Measurements from ENCODE around the gene SYT7. TPM values are rescaled to one million over a fixed set of nuclear protein-coding genes. Genes with fewer than 3 reads are reported as not detected.

SYT7 gene
- polyA plus RNA-seq, 1 experiment: 0.04 TPM

GRCh38 chr11:61507962-61508861 is 72.7 kb downstream of the SYT7 start, which contains the start of gene LRRC10B:
TSS of gene LRRC10B (plus strand) at chr11:61508749. CDS start at chr11:61508999, 250 bp downstream.
- H3K27me3 ChIP-seq (ENCODE audit: control insufficient read depth, insufficient read depth, low read length): peaks cover 39% of the 10 kb centered on the region
- ChIA-PET POLR2A (no interaction called here), CTCF (interaction anchor here (0.6 to 3.4 kb wide), 13 partner anchors 8 to 131 kb away, joined by 3 to 31 read pairs (median 3); no protein-coding TSS in a partner anchor)
- H3K36me3 ChIP-seq (ENCODE audit: control insufficient read depth, insufficient read depth, low read length): no peaks in the 10 kb centered on the region
- peak within 1 kb of the TSS; percentile 24 for H3K4me3 ChIP-seq (ENCODE audit: low read depth, low read length)
- no peak for TF ChIP-seq CTCF (IDR thresholded peaks at IDR 0.05; ENCODE audit: insufficient read depth, low read depth, low read length)
- no peak for DNase-seq (ENCODE audit: low read depth)

- ChIA-PET POLR2A (no interaction called here), CTCF (interaction anchor here (0.8 to 3.4 kb wide), 4 partner anchors 10 to 61 kb away, joined by 3 to 31 read pairs (median 6); no protein-coding TSS in a partner anchor)
- no peak for TF ChIP-seq CTCF (IDR thresholded peaks at IDR 0.05; ENCODE audit: insufficient read depth, low read depth, low read length)
- Histone ChIP-seq H3K4me3 (ENCODE audit: low read depth, low read length) (no peak overlapping the region), H3K36me3 (ENCODE audit: control insufficient read depth, insufficient read depth, low read length) (no peaks in the 10 kb centered on the region), H3K27me3 (ENCODE audit: control insufficient read depth, insufficient read depth, low read length) (peaks cover 33% of the 10 kb centered on the region)
- DNase-seq (ENCODE audit: low read depth): no peak
These were observed 73.7 kb downstream of the SYT7 start for GRCh38 chr11:61507012-61507768.

GRCh38 chr11:61505640-61506155 is 75.2 kb downstream of the SYT7 start:
- no peak for TF ChIP-seq CTCF (IDR thresholded peaks at IDR 0.05; ENCODE audit: insufficient read depth, low read depth, low read length)
- no peak for DNase-seq (ENCODE audit: low read depth)
- ChIA-PET CTCF (interaction anchor here (0.7 to 3.4 kb wide), 3 partner anchors 11 to 29 kb away, joined by 4 to 31 read pairs (median 5); no protein-coding TSS in a partner anchor), POLR2A (no interaction called here)
- H3K4me3 ChIP-seq (ENCODE audit: low read depth, low read length): no peak overlapping the region
- H3K27me3 ChIP-seq (ENCODE audit: control insufficient read depth, insufficient read depth, low read length): peaks cover 31% of the 10 kb centered on the region
- H3K36me3 ChIP-seq (ENCODE audit: control insufficient read depth, insufficient read depth, low read length): no peaks in the 10 kb centered on the region

- peaks cover 26% of the 10 kb centered on the region for H3K27me3 ChIP-seq (ENCODE audit: control insufficient read depth, insufficient read depth, low read length)
- CTCF ChIA-PET: interaction anchor here (1.2 to 3.4 kb wide), 2 partner anchors 12 to 28 kb away, joined by 5 to 31 read pairs; no protein-coding TSS in a partner anchor
- H3K36me3 ChIP-seq (ENCODE audit: control insufficient read depth, insufficient read depth, low read length): no peaks in the 10 kb centered on the region
- TF ChIP-seq CTCF (IDR thresholded peaks at IDR 0.05; ENCODE audit: insufficient read depth, low read depth, low read length): no peak
- POLR2A ChIA-PET: no interaction called here
- DNase-seq (ENCODE audit: low read depth): no peak
- no peak overlapping the region for H3K4me3 ChIP-seq (ENCODE audit: low read depth, low read length)
These were observed 75.8 kb downstream of the SYT7 start for GRCh38 chr11:61505106-61505505.

All from BJ (cell line).